Hepatocyte (in vitro differentiated cells): ENCODE data around the gene COLQ. TPM values are rescaled to one million over a fixed set of nuclear protein-coding genes. Genes with fewer than 3 reads are reported as not detected.

Experiments used
- DNase-seq: peaks from one replicate; pipeline ENCODE4 v3.0.0-alpha.2; 2016; ENCODE audit warnings: low spot score
- H2AFZ ChIP-seq: fragments of 200-600 bp; sonication (generic); 2 replicates; pipeline ENCODE4 v1.6.0; 2016; ENCODE audit warnings: antibody characterized with exemption, mild to moderate bottlenecking
- H3K27ac ChIP-seq: fragments of 200-600 bp; sonication (generic); 2 replicates; pipeline ENCODE4 v1.5.1; 2016; ENCODE audit warnings: mild to moderate bottlenecking
- H3K27me3 ChIP-seq: fragments of 200-600 bp; sonication (generic); 2 replicates; pipeline ENCODE4 v1.6.1; 2016
- H3K36me3 ChIP-seq: fragments of 200-600 bp; sonication (generic); replicated peaks from 2 replicates; pipeline ENCODE4 v1.5.1; 2016; ENCODE audit warnings: low read depth; ENCODE audit not compliant: insufficient read depth
- H3K4me1 ChIP-seq: fragments of 200-600 bp; sonication (generic); 2 replicates; pipeline ENCODE4 v1.5.1; 2016; ENCODE audit warnings: mild to moderate bottlenecking, moderate library complexity; ENCODE audit not compliant: insufficient read depth
- H3K4me2 ChIP-seq: fragments of 200-600 bp; sonication (generic); 2 replicates; pipeline ENCODE4 v1.6.0; 2016
- H3K4me3 ChIP-seq: fragments of 200-600 bp; sonication (generic); 2 replicates; pipeline ENCODE4 v1.5.1; 2016; ENCODE audit warnings: mild to moderate bottlenecking
- H3K79me2 ChIP-seq: fragments of 200-600 bp; sonication (generic); 2 replicates; pipeline ENCODE4 v1.6.0; 2017; ENCODE audit warnings: mild to moderate bottlenecking
- H3K9me2 ChIP-seq: fragments of 200-600 bp; sonication (generic); replicated peaks from 2 replicates; pipeline ENCODE4 v1.6.0; 2017; ENCODE audit warnings: mild to moderate bottlenecking; ENCODE audit not compliant: insufficient read depth
- H3K9me3 ChIP-seq: fragments of 200-600 bp; sonication (generic); 2 replicates; pipeline ENCODE4 v1.5.1; 2016; ENCODE audit warnings: low read depth, mild to moderate bottlenecking
- H4K20me1 ChIP-seq: fragments of 200-600 bp; sonication (generic); 2 replicates; pipeline ENCODE4 v1.6.0; 2016; ENCODE audit warnings: mild to moderate bottlenecking; ENCODE audit not compliant: insufficient read depth, poor library complexity, severe bottlenecking
- EZH2 ChIP-seq: fragments of 200-600 bp; sonication (generic); IDR thresholded peaks from 2 replicates; pipeline ENCODE4 v1.6.1; 2016; ENCODE audit warnings: antibody characterized with exemption, mild to moderate bottlenecking, borderline replicate concordance
- EZH2phosphoT487 ChIP-seq: fragments of 200-600 bp; sonication (generic); IDR thresholded peaks from one replicate; pipeline ENCODE4 v1.6.1; 2018; ENCODE audit warnings: antibody characterized with exemption, mild to moderate bottlenecking, low read depth, moderate library complexity; ENCODE audit not compliant: unreplicated experiment, severe bottlenecking
- WGBS: methylation state at CpG from one replicate; pipeline ENCODE4 v1.1.6; 2016; ENCODE audit warnings: low lambda C conversion rate; ENCODE audit errors: missing lambda C conversion rate; 5-methylcytosine and 5-hydroxymethylcytosine counted together
- polyA plus RNA-seq: library from polyadenylated mRNA; unstranded; fragments of >200 nt; fragmentation: Nextera tagmentation; extraction: Ambion mirVana; gene quantifications from 2 replicates; pipeline ENCODE4 v1.2.1, GENCODE V29; 2016
- total RNA-seq: library from RNA; depleted of rRNA; stranded (reverse); fragments of >200 nt; gene quantifications from 2 replicates; pipeline ENCODE4 v1.2.3, GENCODE V29; 2014
- TF ChIP-seq, protein P1 (sequence below): fragments of 200-600 bp; sonication (generic); IDR thresholded peaks from 2 replicates; pipeline ENCODE4 v1.5.1; 2016; ENCODE audit warnings: antibody characterized with exemption, mild to moderate bottlenecking; ENCODE audit not compliant: poor library complexity

Gene COLQ
- total and polyA plus RNA-seq, 2 experiments from 2014 or later, result 0.27 to 0.73 TPM

GRCh38 chr3:15450438-15451215 is 70.9 kb downstream of the COLQ start:
- H3K4me3 ChIP-seq, result no peak overlapping the region
- H3K9me3 ChIP-seq, result no peaks in the 10 kb centered on the region
- TF ChIP-seq, protein P1, sequence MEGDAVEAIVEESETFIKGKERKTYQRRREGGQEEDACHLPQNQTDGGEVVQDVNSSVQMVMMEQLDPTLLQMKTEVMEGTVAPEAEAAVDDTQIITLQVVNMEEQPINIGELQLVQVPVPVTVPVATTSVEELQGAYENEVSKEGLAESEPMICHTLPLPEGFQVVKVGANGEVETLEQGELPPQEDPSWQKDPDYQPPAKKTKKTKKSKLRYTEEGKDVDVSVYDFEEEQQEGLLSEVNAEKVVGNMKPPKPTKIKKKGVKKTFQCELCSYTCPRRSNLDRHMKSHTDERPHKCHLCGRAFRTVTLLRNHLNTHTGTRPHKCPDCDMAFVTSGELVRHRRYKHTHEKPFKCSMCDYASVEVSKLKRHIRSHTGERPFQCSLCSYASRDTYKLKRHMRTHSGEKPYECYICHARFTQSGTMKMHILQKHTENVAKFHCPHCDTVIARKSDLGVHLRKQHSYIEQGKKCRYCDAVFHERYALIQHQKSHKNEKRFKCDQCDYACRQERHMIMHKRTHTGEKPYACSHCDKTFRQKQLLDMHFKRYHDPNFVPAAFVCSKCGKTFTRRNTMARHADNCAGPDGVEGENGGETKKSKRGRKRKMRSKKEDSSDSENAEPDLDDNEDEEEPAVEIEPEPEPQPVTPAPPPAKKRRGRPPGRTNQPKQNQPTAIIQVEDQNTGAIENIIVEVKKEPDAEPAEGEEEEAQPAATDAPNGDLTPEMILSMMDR, result no peak
- TF ChIP-seq EZH2 (no peak), EZH2phosphoT487 (no peak)
- no peaks in the 10 kb centered on the region for H3K4me1 ChIP-seq
- H3K36me3 ChIP-seq, result no peaks in the 10 kb centered on the region
- H2AFZ ChIP-seq, result no peak overlapping the region
- H4K20me1 ChIP-seq, result no peaks in the 10 kb centered on the region
- DNase-seq, result no peak
- H3K27ac ChIP-seq, result no peak overlapping the region
- 95% methylated on average over 12 of the region's 12 CpGs for WGBS
- H3K27me3 ChIP-seq, result no peaks in the 10 kb centered on the region
- no peaks in the 10 kb centered on the region for H3K9me2 ChIP-seq
- H3K79me2 ChIP-seq, result no peaks in the 10 kb centered on the region
- no peak overlapping the region for H3K4me2 ChIP-seq

- Histone ChIP-seq H3K9me2 (no peaks in the 10 kb centered on the region), H4K20me1 (no peaks in the 10 kb centered on the region), H3K27me3 (no peaks in the 10 kb centered on the region), H3K36me3 (no peaks in the 10 kb centered on the region), H3K4me1 (no peaks in the 10 kb centered on the region), H3K9me3 (no peaks in the 10 kb centered on the region), H3K27ac (no peak overlapping the region), H3K79me2 (no peaks in the 10 kb centered on the region), H2AFZ (no peak overlapping the region), H3K4me2 (no peak overlapping the region), H3K4me3 (no peak overlapping the region)
- no peak for DNase-seq
- 93% methylated on average over 3 of the region's 3 CpGs for WGBS
- TF ChIP-seq, protein P1, result no peak
- TF ChIP-seq EZH2phosphoT487 (no peak), EZH2 (no peak)
These were observed 71.8 kb downstream of the COLQ start for GRCh38 chr3:15449489-15450224.

- no peak overlapping the region for H3K27ac ChIP-seq
- no peak overlapping the region for H3K4me3 ChIP-seq
- TF ChIP-seq, protein P1, result no peak
- TF ChIP-seq EZH2 (no peak), EZH2phosphoT487 (no peak)
- WGBS, result 89% methylated on average over 4 of the region's 4 CpGs
- no peaks in the 10 kb centered on the region for H3K9me2 ChIP-seq
- no peaks in the 10 kb centered on the region for H3K79me2 ChIP-seq
- no peak overlapping the region for H2AFZ ChIP-seq
- no peaks in the 10 kb centered on the region for H3K36me3 ChIP-seq
- no peaks in the 10 kb centered on the region for H4K20me1 ChIP-seq
- no peaks in the 10 kb centered on the region for H3K4me1 ChIP-seq
- no peaks in the 10 kb centered on the region for H3K9me3 ChIP-seq
- H3K4me2 ChIP-seq, result no peak overlapping the region
- DNase-seq, result no peak
- no peaks in the 10 kb centered on the region for H3K27me3 ChIP-seq
These were observed 77.5 kb downstream of the COLQ start for GRCh38 chr3:15443826-15444524.
